ENCODE measurements around the gene MAPK7.

The MAPK7 gene

DNA sequence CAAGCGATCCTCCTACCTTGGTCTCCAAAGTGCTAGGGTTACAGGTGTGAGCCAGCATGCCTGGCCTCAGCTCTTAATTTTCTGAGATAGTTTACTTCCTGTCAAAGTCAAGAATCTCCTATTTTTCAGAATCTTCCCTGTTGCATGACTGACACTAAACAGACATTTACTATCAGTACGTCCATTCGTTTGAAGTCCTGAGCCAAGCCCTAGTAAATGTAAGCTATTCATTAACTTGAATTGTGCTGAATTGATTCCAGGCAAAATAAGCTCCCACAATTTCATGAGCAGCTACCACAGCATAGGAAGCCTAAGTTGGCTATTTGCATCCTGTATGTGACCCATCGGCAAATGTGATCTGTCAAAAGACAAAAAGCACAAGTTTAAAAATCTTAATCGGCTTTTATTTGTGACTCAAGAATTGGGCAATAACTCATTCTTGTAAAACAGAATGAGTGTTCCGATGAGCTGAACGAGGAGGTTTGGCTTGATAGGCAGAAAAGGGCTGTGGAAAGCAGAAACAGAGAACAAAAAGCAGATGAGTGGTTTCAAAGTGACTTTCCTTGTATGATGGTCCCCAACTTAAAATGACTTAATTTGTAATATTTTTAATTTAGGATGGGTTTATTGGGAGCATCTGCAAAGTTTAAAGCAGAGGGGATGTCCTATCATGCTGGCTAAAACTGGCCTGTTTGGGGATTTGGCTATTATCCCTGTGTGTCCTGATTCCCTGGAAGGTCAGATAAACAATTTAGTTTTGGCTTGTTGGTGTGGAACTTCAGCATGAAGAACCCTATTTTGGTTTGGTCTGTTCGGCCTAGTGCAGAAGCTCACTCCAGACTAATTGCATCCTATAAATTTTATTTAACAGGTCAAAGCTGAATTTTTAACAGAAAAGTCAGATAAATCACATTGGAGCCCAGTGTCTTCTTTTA, 46.9 kb downstream of the MAPK7 start:
- Histone ChIP-seq H3K4me3 (ENCODE audit: insufficient read depth, low read length, poor library complexity, severe bottlenecking) (no peak overlapping the region), H4K20me1 (ENCODE audit: low read depth, low read length) (no peaks in the 10 kb centered on the region), H3F3A (ENCODE audit: insufficient read depth) (no peaks in the 10 kb centered on the region), H3K36me3 (ENCODE audit: low read length) (no peaks in the 10 kb centered on the region), H3K9me3 (ENCODE audit: insufficient read depth, low read length) (no peaks in the 10 kb centered on the region), H3K27ac (ENCODE audit: low read depth, low read length) (no peak overlapping the region), H3K27me3 (ENCODE audit: low read length) (no peaks in the 10 kb centered on the region), H3K4me2 (ENCODE audit: low read depth, low read length, poor library complexity, severe bottlenecking) (no peak overlapping the region), H2AFZ (ENCODE audit: low read depth, low read length, severe bottlenecking) (no peak overlapping the region), H3K79me2 (ENCODE audit: insufficient read depth, low read length) (no peaks in the 10 kb centered on the region), H3K9ac (ENCODE audit: low read length) (no peak overlapping the region), H3K9me2 (replicated peaks; ENCODE audit: insufficient read depth, low read length) (no peaks in the 10 kb centered on the region)
- TF ChIP-seq, protein P1, sequence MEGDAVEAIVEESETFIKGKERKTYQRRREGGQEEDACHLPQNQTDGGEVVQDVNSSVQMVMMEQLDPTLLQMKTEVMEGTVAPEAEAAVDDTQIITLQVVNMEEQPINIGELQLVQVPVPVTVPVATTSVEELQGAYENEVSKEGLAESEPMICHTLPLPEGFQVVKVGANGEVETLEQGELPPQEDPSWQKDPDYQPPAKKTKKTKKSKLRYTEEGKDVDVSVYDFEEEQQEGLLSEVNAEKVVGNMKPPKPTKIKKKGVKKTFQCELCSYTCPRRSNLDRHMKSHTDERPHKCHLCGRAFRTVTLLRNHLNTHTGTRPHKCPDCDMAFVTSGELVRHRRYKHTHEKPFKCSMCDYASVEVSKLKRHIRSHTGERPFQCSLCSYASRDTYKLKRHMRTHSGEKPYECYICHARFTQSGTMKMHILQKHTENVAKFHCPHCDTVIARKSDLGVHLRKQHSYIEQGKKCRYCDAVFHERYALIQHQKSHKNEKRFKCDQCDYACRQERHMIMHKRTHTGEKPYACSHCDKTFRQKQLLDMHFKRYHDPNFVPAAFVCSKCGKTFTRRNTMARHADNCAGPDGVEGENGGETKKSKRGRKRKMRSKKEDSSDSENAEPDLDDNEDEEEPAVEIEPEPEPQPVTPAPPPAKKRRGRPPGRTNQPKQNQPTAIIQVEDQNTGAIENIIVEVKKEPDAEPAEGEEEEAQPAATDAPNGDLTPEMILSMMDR (IDR thresholded peaks at IDR 0.05; ENCODE audit: insufficient read depth, low read length, poor library complexity, severe bottlenecking), result no peak
- no peak for TF ChIP-seq EZH2phosphoT487 (conservative IDR thresholded peaks at IDR 0.05; ENCODE audit: low read length)

- Histone ChIP-seq H3K4me3 (ENCODE audit: insufficient read depth, low read length, poor library complexity, severe bottlenecking) (no peak overlapping the region), H3K9me3 (ENCODE audit: insufficient read depth, low read length) (no peaks in the 10 kb centered on the region), H3K79me2 (ENCODE audit: insufficient read depth, low read length) (no peaks in the 10 kb centered on the region), H3F3A (ENCODE audit: insufficient read depth) (no peaks in the 10 kb centered on the region), H3K9me2 (replicated peaks; ENCODE audit: insufficient read depth, low read length) (no peaks in the 10 kb centered on the region), H3K36me3 (ENCODE audit: low read length) (no peaks in the 10 kb centered on the region), H4K20me1 (ENCODE audit: low read depth, low read length) (no peaks in the 10 kb centered on the region), H3K4me2 (ENCODE audit: low read depth, low read length, poor library complexity, severe bottlenecking) (no peak overlapping the region), H3K9ac (ENCODE audit: low read length) (no peak overlapping the region), H3K27ac (ENCODE audit: low read depth, low read length) (no peak overlapping the region), H2AFZ (ENCODE audit: low read depth, low read length, severe bottlenecking) (no peak overlapping the region), H3K27me3 (ENCODE audit: low read length) (no peaks in the 10 kb centered on the region)
- no peak for TF ChIP-seq EZH2phosphoT487 (conservative IDR thresholded peaks at IDR 0.05; ENCODE audit: low read length)
- TF ChIP-seq, protein P1 (IDR thresholded peaks at IDR 0.05; ENCODE audit: insufficient read depth, low read length, poor library complexity, severe bottlenecking), result no peak
These were observed 48.3 kb downstream of the MAPK7 start for GRCh38 chr17:19426631-19427030.

DNA sequence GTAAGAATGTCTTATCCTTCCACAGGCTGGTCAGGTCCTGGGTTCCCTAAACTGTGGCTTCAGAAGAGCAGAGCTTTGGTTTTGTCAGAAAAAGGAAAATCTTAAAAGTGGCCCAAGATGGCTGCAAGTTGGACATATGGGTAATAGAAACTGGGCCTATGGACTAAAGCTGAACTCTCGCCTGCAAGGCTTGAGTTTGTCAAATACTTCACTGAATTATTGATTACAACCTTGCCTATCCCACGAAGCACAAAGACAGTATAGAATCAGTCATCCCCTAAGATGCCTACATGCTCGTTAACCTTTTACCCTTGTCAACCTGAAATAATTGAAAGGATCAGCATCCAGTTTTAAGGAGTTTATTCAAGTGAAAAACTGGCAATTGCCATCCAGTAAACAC, 53.4 kb downstream of the MAPK7 start:
- Histone ChIP-seq H3F3A (ENCODE audit: insufficient read depth) (no peaks in the 10 kb centered on the region), H3K4me2 (ENCODE audit: low read depth, low read length, poor library complexity, severe bottlenecking) (no peak overlapping the region), H3K4me3 (ENCODE audit: insufficient read depth, low read length, poor library complexity, severe bottlenecking) (no peak overlapping the region), H3K27me3 (ENCODE audit: low read length) (no peaks in the 10 kb centered on the region), H3K36me3 (ENCODE audit: low read length) (no peaks in the 10 kb centered on the region), H2AFZ (ENCODE audit: low read depth, low read length, severe bottlenecking) (no peak overlapping the region), H3K79me2 (ENCODE audit: insufficient read depth, low read length) (no peaks in the 10 kb centered on the region), H3K9ac (ENCODE audit: low read length) (no peak overlapping the region), H3K9me3 (ENCODE audit: insufficient read depth, low read length) (no peaks in the 10 kb centered on the region), H4K20me1 (ENCODE audit: low read depth, low read length) (no peaks in the 10 kb centered on the region), H3K27ac (ENCODE audit: low read depth, low read length) (no peak overlapping the region), H3K9me2 (replicated peaks; ENCODE audit: insufficient read depth, low read length) (no peaks in the 10 kb centered on the region)
- TF ChIP-seq, protein P1 (IDR thresholded peaks at IDR 0.05; ENCODE audit: insufficient read depth, low read length, poor library complexity, severe bottlenecking), result no peak
- no peak for TF ChIP-seq EZH2phosphoT487 (conservative IDR thresholded peaks at IDR 0.05; ENCODE audit: low read length)

All from SU-DHL-6 (cell line).